NCI-H2227 treated with DMSO at 0.1 percent for 48 hours (cell line): ENCODE data around the gene RIMBP2.
"Not testable (repeated sequence)": the region's sequence is repeated elsewhere in the genome, so short reads cannot be mapped to it uniquely, and the experiment has no call there.

ENCODE experiments used
- DNase-seq: peaks from one replicate; lab custom pipeline; 2025; lab: John Stamatoyannopoulos, UW

RIMBP2 gene, protein sequence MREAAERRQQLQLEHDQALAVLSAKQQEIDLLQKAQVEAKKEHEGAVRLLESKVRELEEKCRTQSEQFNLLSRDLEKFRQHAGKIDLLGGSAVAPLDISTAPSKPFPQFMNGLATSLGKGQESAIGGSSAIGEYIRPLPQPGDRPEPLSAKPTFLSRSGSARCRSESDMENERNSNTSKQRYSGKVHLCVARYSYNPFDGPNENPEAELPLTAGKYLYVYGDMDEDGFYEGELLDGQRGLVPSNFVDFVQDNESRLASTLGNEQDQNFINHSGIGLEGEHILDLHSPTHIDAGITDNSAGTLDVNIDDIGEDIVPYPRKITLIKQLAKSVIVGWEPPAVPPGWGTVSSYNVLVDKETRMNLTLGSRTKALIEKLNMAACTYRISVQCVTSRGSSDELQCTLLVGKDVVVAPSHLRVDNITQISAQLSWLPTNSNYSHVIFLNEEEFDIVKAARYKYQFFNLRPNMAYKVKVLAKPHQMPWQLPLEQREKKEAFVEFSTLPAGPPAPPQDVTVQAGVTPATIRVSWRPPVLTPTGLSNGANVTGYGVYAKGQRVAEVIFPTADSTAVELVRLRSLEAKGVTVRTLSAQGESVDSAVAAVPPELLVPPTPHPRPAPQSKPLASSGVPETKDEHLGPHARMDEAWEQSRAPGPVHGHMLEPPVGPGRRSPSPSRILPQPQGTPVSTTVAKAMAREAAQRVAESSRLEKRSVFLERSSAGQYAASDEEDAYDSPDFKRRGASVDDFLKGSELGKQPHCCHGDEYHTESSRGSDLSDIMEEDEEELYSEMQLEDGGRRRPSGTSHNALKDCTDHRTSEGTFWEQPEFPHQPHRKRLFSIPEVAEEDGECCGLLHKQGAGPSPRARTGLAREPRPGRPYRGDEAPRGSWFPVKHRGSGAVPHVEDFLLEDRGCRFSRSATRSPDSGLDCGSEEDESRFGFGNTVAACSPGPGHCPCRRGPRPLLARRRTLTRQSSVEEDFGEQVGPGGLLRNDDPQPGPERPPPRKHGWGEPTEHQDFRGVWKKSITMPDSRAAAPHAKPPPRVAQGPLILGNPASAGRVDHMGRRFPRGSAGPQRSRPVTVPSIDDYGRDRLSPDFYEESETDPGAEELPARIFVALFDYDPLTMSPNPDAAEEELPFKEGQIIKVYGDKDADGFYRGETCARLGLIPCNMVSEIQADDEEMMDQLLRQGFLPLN (N-terminal part only)

DNA sequence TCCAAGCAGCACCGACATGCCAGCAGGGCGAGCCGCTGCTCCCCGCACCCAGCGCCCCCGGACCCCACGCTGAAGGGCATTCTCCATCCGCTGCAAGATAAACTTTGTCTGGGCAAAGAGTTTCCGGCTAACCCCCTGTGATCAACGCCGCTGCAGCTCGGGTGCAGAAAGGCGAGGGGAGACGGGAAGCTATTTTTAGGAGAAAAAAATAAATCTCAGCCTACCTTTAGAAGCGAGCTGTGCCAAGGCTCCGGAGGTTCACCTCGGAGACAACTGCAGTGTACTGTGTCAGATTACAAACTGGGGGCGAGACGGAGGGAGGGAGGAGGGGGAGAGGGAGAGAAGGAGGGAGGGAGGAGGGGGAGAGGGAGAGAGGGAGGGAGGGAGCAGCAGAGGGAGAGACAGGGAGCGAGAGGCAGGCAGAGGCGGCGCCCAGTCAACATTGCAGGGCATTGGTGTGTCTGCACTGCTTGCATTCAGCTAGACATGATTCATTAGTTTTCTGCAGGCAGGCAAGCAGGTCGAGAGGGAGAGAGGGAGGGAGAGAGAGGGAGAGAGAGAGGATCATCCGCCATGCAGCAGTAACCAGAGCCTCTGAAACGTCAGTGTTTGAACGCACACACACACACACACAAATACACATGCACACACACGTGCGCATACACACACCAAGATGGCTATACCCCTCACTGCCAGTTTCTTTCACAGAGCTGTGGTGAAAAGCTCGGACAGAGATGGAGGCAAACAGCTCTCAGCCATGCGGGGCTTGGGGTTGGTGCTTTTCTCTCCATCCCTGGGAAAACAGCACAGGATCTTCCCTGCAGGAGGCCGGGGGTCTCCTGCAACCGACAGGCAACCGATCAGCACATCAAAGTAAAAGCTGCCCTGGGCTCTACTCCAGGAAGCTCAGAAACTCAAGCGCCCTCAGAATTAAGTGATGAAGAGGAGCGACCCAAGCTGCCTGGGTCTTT lies at the start of gene RIMBP2:
RIMBP2 (minus strand) TSS at position 302 of the 971 bp plus-strand sequence. CDS start 237,286 bp downstream, outside the sequence.
- peak; percentile 76 for DNase-seq

DNA sequence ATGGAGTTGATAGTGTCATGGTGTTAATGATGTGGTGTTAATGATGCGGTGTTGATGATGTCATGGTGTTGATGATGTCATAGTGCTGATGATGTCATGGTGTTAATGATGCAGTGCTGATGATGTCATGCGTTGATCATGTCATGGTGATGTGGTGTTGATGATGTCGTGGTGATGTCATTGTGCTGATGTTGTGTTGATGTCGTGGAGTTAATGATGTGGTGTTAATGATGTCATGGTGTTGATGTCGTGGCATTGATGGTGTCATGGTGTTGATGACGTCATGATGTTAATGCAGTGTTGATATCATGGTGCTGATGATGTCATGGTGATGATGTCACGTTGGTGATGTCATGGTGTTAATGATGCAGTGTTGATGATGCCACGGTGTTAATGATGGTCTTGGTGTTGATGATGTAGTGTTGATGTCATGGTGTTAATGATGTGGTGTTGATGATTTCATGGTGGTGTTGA lies 49.1 kb upstream of the RIMBP2 start:
- no peak for DNase-seq

- no peak for DNase-seq
Observed at GRCh38 chr12:130764475-130765185, 48.5 kb upstream of the RIMBP2 start.

DNA sequence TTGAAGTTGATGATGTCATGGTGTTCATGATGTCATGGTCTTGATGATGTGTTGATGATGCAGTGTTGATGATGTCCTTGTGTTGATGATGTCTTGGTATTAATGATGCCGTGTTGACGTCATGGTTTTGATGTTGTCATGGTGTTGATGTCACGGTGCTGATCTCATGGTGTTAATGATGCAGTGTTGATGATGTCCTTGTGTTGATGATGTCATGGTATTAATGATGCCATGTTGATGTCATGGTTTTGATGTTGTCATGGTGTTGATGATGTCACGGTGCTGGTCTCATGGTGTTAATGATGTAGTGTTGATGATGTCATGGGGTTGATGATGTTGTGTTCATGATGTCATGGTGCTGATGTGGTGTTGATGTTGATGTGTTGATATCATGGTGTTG lies 48.0 kb upstream of the RIMBP2 start:
- no peak for DNase-seq

DNA sequence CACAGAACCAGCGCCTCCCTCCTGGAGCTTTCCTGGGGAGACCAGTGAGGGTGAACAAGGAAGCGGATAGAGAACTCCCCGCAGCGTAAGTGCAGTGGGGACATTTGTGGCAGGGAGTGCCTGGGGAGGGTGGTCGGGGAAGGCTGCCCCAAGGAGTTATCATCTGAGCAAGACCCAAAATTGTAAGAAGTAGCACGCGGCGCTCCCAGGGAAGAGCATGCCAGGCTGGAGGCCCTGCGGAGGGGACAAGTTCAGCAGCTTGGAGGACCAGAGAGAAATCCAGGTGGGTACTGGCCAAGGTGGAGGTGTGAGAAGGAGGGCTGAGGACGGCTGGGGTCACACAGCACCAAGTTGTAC lies 46.2 kb upstream of the RIMBP2 start:
- no peak for DNase-seq

GRCh38 chr12:130761537-130762318 lies 45.6 kb upstream of the RIMBP2 start:
- peak; percentile 76 for DNase-seq

DNA sequence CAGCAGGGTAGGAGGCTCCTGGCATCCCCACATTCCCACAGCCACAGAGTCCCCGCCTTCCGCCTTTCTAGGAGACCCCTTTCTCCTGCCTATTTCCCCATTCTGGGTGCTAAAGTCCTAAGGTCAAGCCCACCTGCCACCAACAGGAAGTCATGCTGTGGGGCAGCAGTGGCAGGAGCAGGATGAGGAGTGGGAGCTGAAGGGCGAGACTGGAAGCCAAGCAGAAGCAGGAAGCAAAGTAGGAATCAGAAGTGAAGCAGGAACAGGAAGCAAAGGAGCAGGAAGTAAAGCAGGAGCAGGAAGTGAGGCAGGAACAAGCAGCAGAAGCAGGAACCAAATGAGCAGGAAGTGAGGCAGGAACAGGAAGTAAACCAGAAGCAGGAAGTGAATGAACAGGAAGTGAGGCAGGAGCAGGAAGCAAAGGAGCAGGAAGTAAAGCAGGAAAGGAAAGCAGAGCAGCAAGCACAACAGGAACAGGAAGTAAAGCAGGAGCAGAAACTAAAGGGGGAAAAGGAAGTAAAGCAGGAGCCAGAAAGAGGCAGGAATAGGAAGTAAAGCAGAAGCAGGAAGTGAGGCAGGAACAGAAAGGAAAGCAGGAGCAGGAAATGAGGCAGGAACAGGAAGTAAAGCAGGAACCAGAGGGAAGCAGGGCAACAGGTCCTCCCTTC lies 38.3 kb upstream of the RIMBP2 start:
- peak; percentile 95 for DNase-seq

- DNase-seq = peak; percentile 3
Observed at GRCh38 chr12:130752692-130753230, 36.7 kb upstream of the RIMBP2 start.

DNA sequence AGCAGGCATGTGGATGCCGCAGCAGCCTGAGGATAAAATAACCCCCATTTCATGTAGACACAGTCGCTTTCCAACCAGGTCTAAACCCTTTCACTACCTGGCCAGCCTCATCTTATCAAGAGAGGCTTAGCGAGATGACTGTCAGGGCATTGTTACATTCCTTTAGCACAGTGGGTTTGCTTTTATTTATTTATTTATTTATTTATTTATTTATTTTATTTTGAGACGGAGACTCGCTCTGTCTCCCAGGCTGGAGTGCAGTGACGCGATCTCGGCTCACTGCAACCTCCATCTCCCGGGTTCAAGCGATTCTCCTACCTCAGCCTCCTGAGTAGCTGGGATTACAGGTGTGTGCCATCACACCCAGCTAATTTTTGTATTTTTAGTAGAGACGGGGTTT lies 35.9 kb upstream of the RIMBP2 start:
- DNase-seq = not testable (repeated sequence)

DNA sequence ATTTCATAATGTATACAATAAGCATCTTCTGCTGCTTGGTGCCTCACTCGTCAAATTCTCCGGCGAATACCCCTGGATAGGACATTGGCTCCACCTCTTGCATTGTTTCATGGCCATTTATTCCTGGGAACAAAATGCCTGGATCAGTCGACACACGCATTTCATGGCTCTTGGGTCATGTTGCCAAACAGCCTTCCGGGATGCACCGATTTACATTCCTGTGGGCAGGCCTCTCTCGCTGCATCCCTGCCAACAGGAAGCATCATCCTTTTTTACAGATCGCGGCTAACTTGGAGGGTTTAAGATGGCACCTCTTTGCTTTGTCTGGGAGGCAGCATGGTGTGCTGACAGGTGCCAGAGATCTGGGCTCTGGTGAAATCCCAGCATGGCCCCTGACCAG lies 32.7 kb upstream of the RIMBP2 start:
- no peak for DNase-seq

- DNase-seq = peak; percentile 78
Observed at GRCh38 chr12:130747867-130748740, 32.0 kb upstream of the RIMBP2 start.

DNA sequence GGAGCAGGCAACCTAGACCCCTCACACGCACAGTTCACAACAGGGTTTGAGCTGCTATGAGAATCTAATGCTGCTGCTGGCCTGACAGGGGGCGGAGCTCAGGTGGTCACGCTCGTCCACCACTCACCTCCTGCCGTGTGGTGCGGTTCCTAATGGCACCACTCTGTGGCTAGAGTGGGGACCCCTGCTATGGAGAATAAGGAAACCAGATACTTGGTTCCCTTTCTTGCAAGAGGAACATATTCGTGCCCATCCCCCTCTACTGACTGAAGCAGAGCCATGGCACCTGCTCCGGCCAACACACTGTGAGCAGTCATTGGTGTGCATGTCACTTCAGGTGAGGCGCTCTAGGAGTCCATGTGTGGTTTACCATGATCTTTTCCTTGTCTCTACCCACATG lies 30.4 kb upstream of the RIMBP2 start:
- DNase-seq = no peak

GRCh38 chr12:130745921-130746320 lies 29.8 kb upstream of the RIMBP2 start:
- no peak for DNase-seq

DNA sequence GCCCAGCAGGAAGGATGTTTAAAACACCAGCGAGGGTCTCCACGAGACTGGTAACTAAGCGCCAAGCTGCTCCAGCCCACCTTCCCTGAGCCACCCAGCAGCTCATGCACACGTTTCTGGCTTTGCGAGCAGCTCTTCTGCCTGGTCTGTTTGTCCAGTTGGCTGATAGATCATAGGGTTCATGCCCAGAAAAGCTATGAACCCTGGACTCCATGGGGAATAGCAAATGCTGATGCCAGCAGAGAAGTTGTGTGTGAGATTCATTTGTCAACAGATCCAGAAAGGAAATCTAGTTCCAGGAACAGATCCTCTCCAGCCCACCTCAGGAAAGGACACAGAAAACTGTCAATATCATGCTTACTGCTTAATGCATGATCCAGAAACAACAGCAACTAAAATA lies 28.2 kb upstream of the RIMBP2 start:
- DNase-seq = no peak

GRCh38 chr12:130743606-130744005 lies 27.5 kb upstream of the RIMBP2 start:
- no peak for DNase-seq

GRCh38 chr12:130743176-130743575 lies 27.1 kb upstream of the RIMBP2 start:
- no peak for DNase-seq

- no peak for DNase-seq
Observed at GRCh38 chr12:130742716-130743115, 26.6 kb upstream of the RIMBP2 start.

DNA sequence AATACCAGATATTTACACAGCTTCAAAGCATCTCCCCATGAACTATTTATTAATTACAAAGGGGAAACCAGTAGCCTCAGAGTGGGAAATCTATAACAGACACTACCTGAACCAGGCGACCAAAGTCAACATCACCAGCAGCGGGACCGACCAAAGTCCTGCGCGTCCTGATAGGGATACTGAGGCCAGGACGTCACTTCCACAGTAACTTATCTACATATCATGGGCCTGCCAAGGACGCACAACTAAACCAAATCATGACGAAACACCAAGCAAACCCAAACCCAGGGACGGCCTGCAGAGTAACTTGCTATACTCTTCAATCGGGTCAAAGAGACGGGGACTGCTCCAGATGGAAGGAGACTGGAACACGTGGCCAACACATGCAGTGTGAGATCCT lies 26.0 kb upstream of the RIMBP2 start:
- DNase-seq = no peak
